ENCODE results near the gene NGEF. TPM values are rescaled to one million over a fixed set of nuclear protein-coding genes. Genes with fewer than 3 reads are reported as not detected.

The NGEF gene
- total RNA-seq, 1 experiment from 2014 or later, result 5.4 TPM

- Mint-ChIP-seq H3K27me3 (ENCODE audit: low read depth) (peaks cover 72% of the 10 kb centered on the region), H3K9me3 (peaks cover 3% of the 10 kb centered on the region), H3K27ac (no peak overlapping the region), H3K4me3 (peak overlapping the region; percentile 73), H3K36me3 (no peaks in the 10 kb centered on the region), H3K4me1 (peaks cover 22% of the 10 kb centered on the region)
- CTCF ChIA-PET, result interaction anchor here (0.5 to 1.8 kb wide), 5 partner anchors 42 to 1060 kb away, joined by 3 to 8 read pairs (median 5); no protein-coding TSS in a partner anchor
- peak; percentile 9 for ATAC-seq
- no peak for DNase-seq (ENCODE audit: low spot score)
- no peak for TF ChIP-seq ZNF425 (CRISPR knock-in tag; conservative IDR thresholded peaks at IDR 0.05)
- peak; percentile 50; the same call in 1 of the 2 replicates for TF ChIP-seq USF2 (CRISPR knock-in tag; IDR thresholded peaks at IDR 0.05)
- TF ChIP-seq CREM (CRISPR knock-in tag; IDR thresholded peaks at IDR 0.05), result no peak
- no peak for TF ChIP-seq HMGA2 (CRISPR knock-in tag; IDR thresholded peaks at IDR 0.05)
- no peak for TF ChIP-seq ZNF138 (CRISPR knock-in tag; conservative IDR thresholded peaks at IDR 0.05)
- POLR2A ChIA-PET, result no interaction called here
Measured at GRCh38 chr2:232929303-232930058, 83.6 kb downstream of the NGEF start.

- peak; percentile 50 for DNase-seq (ENCODE audit: low spot score)
- ChIA-PET CTCF (interaction anchor here (0.6 to 2.6 kb wide), 8 partner anchors 10 to 1059 kb away, joined by 3 to 11 read pairs (median 4); no protein-coding TSS in a partner anchor), POLR2A (no interaction called here)
- peaks cover 75% of the 10 kb centered on the region for H3K27me3 Mint-ChIP-seq (ENCODE audit: low read depth)
- ATAC-seq, result peak; percentile 43
- peak overlapping the region; percentile 73 for H3K4me3 Mint-ChIP-seq
- H3K36me3 Mint-ChIP-seq, result no peaks in the 10 kb centered on the region
- H3K4me1 Mint-ChIP-seq, result peaks cover 22% of the 10 kb centered on the region
- peaks cover 5% of the 10 kb centered on the region for H3K9me3 Mint-ChIP-seq
- no peak overlapping the region for H3K27ac Mint-ChIP-seq
- TF ChIP-seq NFE2L1 (CRISPR knock-in tag; IDR thresholded peaks at IDR 0.05), result no peak
- TF ChIP-seq ATF6 (CRISPR knock-in tag; IDR thresholded peaks at IDR 0.05), result no peak
- TF ChIP-seq MYBL2 (CRISPR knock-in tag; IDR thresholded peaks at IDR 0.05), result 0 out of 2 replicates have a peak, but pooled peaks have one; percentile 36
- no peak for TF ChIP-seq FOXJ3 (CRISPR knock-in tag; IDR thresholded peaks at IDR 0.05; ENCODE audit: borderline replicate concordance)
- TF ChIP-seq ZMAT4 (CRISPR knock-in tag; IDR thresholded peaks at IDR 0.05), result no peak
- no peak for TF ChIP-seq PREB (CRISPR knock-in tag; IDR thresholded peaks at IDR 0.05; ENCODE audit: borderline replicate concordance)
- TF ChIP-seq CREB1 (CRISPR knock-in tag; IDR thresholded peaks at IDR 0.05), result no peak
- no peak for TF ChIP-seq ZSCAN18 (CRISPR knock-in tag; IDR thresholded peaks at IDR 0.05)
- no peak for TF ChIP-seq ZNF416 (CRISPR knock-in tag; IDR thresholded peaks at IDR 0.05)
- TF ChIP-seq ZNF423 (CRISPR knock-in tag; IDR thresholded peaks at IDR 0.05), result peak; percentile 75
- TF ChIP-seq E2F1 (CRISPR knock-in tag; IDR thresholded peaks at IDR 0.05), result no peak
- no peak for TF ChIP-seq ERG (CRISPR knock-in tag; IDR thresholded peaks at IDR 0.05)
- no peak for TF ChIP-seq ZNF263 (CRISPR knock-in tag; IDR thresholded peaks at IDR 0.05; ENCODE audit: low read depth)
- no peak for TF ChIP-seq NR2C2 (CRISPR knock-in tag; IDR thresholded peaks at IDR 0.05)
- TF ChIP-seq GABPB1 (CRISPR knock-in tag; IDR thresholded peaks at IDR 0.05), result no peak
- no peak for TF ChIP-seq TCF7 (CRISPR knock-in tag; IDR thresholded peaks at IDR 0.05; ENCODE audit: low read depth)
- TF ChIP-seq ELF4 (CRISPR knock-in tag; IDR thresholded peaks at IDR 0.05; ENCODE audit: low read depth), result no peak
- no peak for TF ChIP-seq PRRX2 (CRISPR knock-in tag; IDR thresholded peaks at IDR 0.05)
Measured at GRCh38 chr2:232928551-232929302, 84.3 kb downstream of the NGEF start.
